ENCODE data around the gene XIRP2. TPM values are rescaled to one million over a fixed set of nuclear protein-coding genes. Genes with fewer than 3 reads are reported as not detected.

Gene XIRP2
- total and polyA plus RNA-seq, 4 donors = under 0.01 to 0.14 (median 0.01) TPM; not detected in 1

DNA sequence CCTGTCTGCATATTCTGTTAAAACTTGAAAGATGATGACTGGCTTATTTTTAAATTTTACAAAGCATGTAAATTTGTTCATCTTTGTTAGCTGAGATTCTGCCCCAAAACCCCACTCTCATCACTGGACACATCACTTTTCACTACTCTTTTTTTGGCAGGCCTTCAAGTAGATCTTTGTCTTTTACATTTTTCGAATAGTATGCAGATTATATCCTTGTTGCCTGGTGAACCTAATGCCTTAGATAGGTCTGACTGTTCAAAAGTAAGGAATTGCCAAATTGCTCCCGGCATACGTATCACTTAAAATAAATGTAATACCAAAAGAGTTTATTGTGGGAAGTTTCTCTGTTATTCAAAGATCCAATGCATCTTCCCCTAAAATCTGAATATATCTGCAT is 303.3 kb downstream of the XIRP2 start (continued):
- TF ChIP-seq ZBTB33 (IDR thresholded peaks at IDR 0.05) (no peak), RXRA (IDR thresholded peaks at IDR 0.05) (no peak)

- H3K36me3 ChIP-seq (ENCODE audit: control insufficient read depth in 4 of 4, insufficient read depth in 3 of 4, low read depth in 1 of 4, low read length in 3 of 4) = no peaks in the 10 kb centered on the region
- H3K9me3 ChIP-seq (ENCODE audit: control insufficient read depth in 4 of 4, low read length in 3 of 4) = no peaks in the 10 kb centered on the region
- TF ChIP-seq, protein P1, sequence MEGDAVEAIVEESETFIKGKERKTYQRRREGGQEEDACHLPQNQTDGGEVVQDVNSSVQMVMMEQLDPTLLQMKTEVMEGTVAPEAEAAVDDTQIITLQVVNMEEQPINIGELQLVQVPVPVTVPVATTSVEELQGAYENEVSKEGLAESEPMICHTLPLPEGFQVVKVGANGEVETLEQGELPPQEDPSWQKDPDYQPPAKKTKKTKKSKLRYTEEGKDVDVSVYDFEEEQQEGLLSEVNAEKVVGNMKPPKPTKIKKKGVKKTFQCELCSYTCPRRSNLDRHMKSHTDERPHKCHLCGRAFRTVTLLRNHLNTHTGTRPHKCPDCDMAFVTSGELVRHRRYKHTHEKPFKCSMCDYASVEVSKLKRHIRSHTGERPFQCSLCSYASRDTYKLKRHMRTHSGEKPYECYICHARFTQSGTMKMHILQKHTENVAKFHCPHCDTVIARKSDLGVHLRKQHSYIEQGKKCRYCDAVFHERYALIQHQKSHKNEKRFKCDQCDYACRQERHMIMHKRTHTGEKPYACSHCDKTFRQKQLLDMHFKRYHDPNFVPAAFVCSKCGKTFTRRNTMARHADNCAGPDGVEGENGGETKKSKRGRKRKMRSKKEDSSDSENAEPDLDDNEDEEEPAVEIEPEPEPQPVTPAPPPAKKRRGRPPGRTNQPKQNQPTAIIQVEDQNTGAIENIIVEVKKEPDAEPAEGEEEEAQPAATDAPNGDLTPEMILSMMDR (IDR thresholded peaks at IDR 0.05; ENCODE audit: low read depth, low read length, missing input control) = no peak
- TF ChIP-seq GABPA (IDR thresholded peaks at IDR 0.05 in 1 of 2, conservative IDR thresholded peaks at IDR 0.05 in 1 of 2) = no peak
- no peak overlapping the region for H3K27ac ChIP-seq (ENCODE audit: low read depth in 1 of 2, low read length in 2 of 2)
- no peak overlapping the region for H3K4me3 ChIP-seq (ENCODE audit: low read depth in 1 of 3, low read length in 3 of 3)
- DNase-seq (ENCODE audit: low spot score) = no peak
- H3K27me3 ChIP-seq (ENCODE audit: control insufficient read depth in 4 of 4, insufficient read depth in 4 of 4, low read length in 3 of 4) = peaks cover 0 to 2% (median 0%) of the 10 kb centered on the region in 4 donors
- H3K9ac ChIP-seq (ENCODE audit: low read depth in 1 of 2, low read length in 2 of 2) = no peak overlapping the region
- H3K4me1 ChIP-seq (ENCODE audit: control insufficient read depth in 4 of 4, insufficient read depth in 4 of 4, low read length in 3 of 4) = peaks cover 0 to 12% (median 7%) of the 10 kb centered on the region in 4 donors
- 87% methylated on average over 4 of the region's 4 CpGs for WGBS
Measured at GRCh38 chr2:167192833-167193232, 304.6 kb downstream of the XIRP2 start.

DNA sequence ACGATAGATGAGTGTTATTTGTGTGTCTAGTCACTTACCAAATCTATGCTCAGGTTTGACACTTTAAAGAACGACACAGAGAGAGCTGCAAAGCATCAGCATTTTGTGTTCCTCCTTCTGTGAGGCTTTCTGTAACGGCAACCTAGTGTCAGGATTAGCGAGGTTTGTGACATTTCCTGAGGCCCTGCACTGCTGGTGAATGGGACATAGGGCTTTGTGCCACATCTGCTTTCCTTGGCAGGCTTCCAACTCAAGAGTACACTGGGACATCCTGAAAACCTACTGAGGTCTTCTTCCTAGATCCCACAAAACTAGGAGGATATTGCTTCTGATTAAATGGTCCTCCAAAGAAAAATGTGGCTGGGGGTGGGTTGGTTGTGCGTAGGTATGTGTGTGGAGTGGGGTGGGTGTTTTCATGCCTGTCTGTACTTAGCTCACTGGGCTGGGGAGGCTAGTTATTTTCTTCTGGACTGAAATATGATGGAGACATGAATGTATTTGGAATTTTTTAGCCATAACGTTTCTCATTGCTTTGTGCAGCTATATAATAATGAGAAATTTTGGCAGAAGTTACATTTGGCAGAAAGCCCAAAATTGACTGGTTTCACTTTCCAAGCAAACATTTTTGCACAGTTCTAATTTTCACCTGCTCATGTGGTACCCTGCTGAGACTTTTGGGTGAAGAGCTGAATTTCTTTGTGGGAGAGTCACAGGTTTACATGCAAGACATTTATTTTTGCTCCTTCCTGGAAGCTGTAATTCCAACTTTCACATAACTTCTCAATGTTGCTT is 308.4 kb downstream of the XIRP2 start:
- Histone ChIP-seq H3K4me3 (ENCODE audit: low read depth in 1 of 3, low read length in 3 of 3) (no peak overlapping the region), H3K9me3 (ENCODE audit: control insufficient read depth in 4 of 4, low read length in 3 of 4) (no peaks in the 10 kb centered on the region), H3K4me1 (ENCODE audit: control insufficient read depth in 4 of 4, insufficient read depth in 4 of 4, low read length in 3 of 4) (peaks cover 0 to 12% (median 7%) of the 10 kb centered on the region in 4 donors), H3K9ac (ENCODE audit: low read depth in 1 of 2, low read length in 2 of 2) (no peak overlapping the region), H3K27ac (ENCODE audit: low read depth in 1 of 2, low read length in 2 of 2) (no peak overlapping the region), H3K27me3 (ENCODE audit: control insufficient read depth in 4 of 4, insufficient read depth in 4 of 4, low read length in 3 of 4) (peaks cover 0 to 2% (median 0%) of the 10 kb centered on the region in 4 donors), H3K36me3 (ENCODE audit: control insufficient read depth in 4 of 4, insufficient read depth in 3 of 4, low read depth in 1 of 4, low read length in 3 of 4) (no peaks in the 10 kb centered on the region)
- DNase-seq (ENCODE audit: low spot score) = no peak
- 31% methylated on average over 6 of the region's 6 CpGs for WGBS
- TF ChIP-seq GABPA (IDR thresholded peaks at IDR 0.05 in 1 of 2, conservative IDR thresholded peaks at IDR 0.05 in 1 of 2) = no peak
- no peak for TF ChIP-seq JUND (IDR thresholded peaks at IDR 0.05)
- no peak for TF ChIP-seq FOXA2 (IDR thresholded peaks at IDR 0.05)
- no peak for TF ChIP-seq RAD21 (IDR thresholded peaks at IDR 0.05)
- TF ChIP-seq, protein P2, sequence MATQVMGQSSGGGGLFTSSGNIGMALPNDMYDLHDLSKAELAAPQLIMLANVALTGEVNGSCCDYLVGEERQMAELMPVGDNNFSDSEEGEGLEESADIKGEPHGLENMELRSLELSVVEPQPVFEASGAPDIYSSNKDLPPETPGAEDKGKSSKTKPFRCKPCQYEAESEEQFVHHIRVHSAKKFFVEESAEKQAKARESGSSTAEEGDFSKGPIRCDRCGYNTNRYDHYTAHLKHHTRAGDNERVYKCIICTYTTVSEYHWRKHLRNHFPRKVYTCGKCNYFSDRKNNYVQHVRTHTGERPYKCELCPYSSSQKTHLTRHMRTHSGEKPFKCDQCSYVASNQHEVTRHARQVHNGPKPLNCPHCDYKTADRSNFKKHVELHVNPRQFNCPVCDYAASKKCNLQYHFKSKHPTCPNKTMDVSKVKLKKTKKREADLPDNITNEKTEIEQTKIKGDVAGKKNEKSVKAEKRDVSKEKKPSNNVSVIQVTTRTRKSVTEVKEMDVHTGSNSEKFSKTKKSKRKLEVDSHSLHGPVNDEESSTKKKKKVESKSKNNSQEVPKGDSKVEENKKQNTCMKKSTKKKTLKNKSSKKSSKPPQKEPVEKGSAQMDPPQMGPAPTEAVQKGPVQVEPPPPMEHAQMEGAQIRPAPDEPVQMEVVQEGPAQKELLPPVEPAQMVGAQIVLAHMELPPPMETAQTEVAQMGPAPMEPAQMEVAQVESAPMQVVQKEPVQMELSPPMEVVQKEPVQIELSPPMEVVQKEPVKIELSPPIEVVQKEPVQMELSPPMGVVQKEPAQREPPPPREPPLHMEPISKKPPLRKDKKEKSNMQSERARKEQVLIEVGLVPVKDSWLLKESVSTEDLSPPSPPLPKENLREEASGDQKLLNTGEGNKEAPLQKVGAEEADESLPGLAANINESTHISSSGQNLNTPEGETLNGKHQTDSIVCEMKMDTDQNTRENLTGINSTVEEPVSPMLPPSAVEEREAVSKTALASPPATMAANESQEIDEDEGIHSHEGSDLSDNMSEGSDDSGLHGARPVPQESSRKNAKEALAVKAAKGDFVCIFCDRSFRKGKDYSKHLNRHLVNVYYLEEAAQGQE (IDR thresholded peaks at IDR 0.05) = no peak
- no peak for TF ChIP-seq NR2F2 (IDR thresholded peaks at IDR 0.05)
- TF ChIP-seq FOXA1 (IDR thresholded peaks at IDR 0.05) = no peak
- no peak for TF ChIP-seq SP1 (IDR thresholded peaks at IDR 0.05)
- no peak for TF ChIP-seq EGR1 (IDR thresholded peaks at IDR 0.05; ENCODE audit: low read depth in 2 of 2)
- TF ChIP-seq YY1 (IDR thresholded peaks at IDR 0.05) = no peak
- TF ChIP-seq, protein P3, sequence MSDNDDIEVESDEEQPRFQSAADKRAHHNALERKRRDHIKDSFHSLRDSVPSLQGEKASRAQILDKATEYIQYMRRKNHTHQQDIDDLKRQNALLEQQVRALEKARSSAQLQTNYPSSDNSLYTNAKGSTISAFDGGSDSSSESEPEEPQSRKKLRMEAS (IDR thresholded peaks at IDR 0.05) = no peak
- TF ChIP-seq TAF1 (conservative IDR thresholded peaks at IDR 0.05) = no peak
- no peak for TF ChIP-seq ZBTB33 (IDR thresholded peaks at IDR 0.05)
- TF ChIP-seq HNF4G (IDR thresholded peaks at IDR 0.05) = no peak
- TF ChIP-seq, protein P1 (IDR thresholded peaks at IDR 0.05; ENCODE audit: low read depth, low read length, missing input control) = no peak

Measured in liver (tissue), 9 donors.